C4-2B (cell line): ENCODE data around the gene UGT1A4.

Experiments
- ZFX ChIP-seq: fragments of 450-650 bp; IDR thresholded peaks from 2 replicates; pipeline ENCODE4 v1.6.1; 2017
- TF ChIP-seq, protein P1 (sequence below): fragments of 450-650 bp; conservative IDR thresholded peaks from 2 replicates; pipeline ENCODE4 v1.5.1; 2017; ENCODE audit warnings: mild to moderate bottlenecking

DNA sequence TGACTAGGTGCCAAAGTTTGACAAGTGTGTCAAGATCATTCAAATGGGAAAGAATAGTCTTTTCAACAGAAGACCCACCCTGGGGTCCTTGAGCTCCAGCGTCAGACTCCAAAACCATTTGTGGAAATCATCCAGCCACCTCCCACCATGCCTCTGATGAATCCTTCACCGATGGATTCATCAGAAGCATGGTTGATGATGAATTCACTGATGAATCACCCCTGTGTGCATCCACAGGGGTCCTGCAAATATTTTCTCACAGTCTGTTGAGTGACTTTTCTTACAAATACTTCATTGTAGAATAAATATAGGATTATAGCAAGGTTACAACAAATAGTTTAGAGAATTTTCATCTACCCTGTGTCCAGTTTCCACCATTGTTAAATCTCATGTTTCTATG, 42.5 kb upstream of the UGT1A4 start:
- TF ChIP-seq, protein P1, sequence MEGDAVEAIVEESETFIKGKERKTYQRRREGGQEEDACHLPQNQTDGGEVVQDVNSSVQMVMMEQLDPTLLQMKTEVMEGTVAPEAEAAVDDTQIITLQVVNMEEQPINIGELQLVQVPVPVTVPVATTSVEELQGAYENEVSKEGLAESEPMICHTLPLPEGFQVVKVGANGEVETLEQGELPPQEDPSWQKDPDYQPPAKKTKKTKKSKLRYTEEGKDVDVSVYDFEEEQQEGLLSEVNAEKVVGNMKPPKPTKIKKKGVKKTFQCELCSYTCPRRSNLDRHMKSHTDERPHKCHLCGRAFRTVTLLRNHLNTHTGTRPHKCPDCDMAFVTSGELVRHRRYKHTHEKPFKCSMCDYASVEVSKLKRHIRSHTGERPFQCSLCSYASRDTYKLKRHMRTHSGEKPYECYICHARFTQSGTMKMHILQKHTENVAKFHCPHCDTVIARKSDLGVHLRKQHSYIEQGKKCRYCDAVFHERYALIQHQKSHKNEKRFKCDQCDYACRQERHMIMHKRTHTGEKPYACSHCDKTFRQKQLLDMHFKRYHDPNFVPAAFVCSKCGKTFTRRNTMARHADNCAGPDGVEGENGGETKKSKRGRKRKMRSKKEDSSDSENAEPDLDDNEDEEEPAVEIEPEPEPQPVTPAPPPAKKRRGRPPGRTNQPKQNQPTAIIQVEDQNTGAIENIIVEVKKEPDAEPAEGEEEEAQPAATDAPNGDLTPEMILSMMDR = no peak
- no peak for TF ChIP-seq ZFX
